Measurements from ENCODE around the gene RAP1GDS1.

DNA sequence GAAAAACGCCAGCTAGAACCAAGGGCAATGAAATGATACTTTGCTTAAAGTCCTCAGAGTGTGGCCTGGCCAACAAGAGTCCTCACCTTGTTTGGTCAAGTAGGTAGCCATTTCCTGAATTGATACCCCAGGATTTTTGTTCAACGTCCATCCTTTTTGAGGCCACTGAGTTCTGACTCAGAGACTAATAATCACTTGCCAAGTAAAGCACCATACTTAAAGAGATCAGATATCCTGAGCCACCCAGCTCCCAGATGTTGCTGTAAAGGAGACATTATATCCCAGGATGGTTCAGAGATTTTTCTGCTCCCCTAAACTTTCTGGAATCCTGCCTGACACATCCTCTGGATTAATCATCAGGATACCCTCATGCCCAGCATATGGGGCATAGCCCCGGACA, 190.9 kb downstream of the RAP1GDS1 start:
- TF ChIP-seq, protein P1, sequence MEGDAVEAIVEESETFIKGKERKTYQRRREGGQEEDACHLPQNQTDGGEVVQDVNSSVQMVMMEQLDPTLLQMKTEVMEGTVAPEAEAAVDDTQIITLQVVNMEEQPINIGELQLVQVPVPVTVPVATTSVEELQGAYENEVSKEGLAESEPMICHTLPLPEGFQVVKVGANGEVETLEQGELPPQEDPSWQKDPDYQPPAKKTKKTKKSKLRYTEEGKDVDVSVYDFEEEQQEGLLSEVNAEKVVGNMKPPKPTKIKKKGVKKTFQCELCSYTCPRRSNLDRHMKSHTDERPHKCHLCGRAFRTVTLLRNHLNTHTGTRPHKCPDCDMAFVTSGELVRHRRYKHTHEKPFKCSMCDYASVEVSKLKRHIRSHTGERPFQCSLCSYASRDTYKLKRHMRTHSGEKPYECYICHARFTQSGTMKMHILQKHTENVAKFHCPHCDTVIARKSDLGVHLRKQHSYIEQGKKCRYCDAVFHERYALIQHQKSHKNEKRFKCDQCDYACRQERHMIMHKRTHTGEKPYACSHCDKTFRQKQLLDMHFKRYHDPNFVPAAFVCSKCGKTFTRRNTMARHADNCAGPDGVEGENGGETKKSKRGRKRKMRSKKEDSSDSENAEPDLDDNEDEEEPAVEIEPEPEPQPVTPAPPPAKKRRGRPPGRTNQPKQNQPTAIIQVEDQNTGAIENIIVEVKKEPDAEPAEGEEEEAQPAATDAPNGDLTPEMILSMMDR (IDR thresholded peaks at IDR 0.05), result no peak
- TF ChIP-seq, protein P2, sequence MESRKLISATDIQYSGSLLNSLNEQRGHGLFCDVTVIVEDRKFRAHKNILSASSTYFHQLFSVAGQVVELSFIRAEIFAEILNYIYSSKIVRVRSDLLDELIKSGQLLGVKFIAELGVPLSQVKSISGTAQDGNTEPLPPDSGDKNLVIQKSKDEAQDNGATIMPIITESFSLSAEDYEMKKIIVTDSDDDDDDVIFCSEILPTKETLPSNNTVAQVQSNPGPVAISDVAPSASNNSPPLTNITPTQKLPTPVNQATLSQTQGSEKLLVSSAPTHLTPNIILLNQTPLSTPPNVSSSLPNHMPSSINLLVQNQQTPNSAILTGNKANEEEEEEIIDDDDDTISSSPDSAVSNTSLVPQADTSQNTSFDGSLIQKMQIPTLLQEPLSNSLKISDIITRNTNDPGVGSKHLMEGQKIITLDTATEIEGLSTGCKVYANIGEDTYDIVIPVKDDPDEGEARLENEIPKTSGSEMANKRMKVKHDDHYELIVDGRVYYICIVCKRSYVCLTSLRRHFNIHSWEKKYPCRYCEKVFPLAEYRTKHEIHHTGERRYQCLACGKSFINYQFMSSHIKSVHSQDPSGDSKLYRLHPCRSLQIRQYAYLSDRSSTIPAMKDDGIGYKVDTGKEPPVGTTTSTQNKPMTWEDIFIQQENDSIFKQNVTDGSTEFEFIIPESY (IDR thresholded peaks at IDR 0.05; ENCODE audit: borderline replicate concordance, low read depth), result no peak
- TF ChIP-seq, protein P3, sequence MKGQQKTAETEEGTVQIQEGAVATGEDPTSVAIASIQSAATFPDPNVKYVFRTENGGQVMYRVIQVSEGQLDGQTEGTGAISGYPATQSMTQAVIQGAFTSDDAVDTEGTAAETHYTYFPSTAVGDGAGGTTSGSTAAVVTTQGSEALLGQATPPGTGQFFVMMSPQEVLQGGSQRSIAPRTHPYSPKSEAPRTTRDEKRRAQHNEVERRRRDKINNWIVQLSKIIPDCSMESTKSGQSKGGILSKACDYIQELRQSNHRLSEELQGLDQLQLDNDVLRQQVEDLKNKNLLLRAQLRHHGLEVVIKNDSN (IDR thresholded peaks at IDR 0.05; ENCODE audit: borderline replicate concordance, low read depth), result no peak
- TF ChIP-seq GABPA (IDR thresholded peaks at IDR 0.05; ENCODE audit: low read depth), result no peak
